ENCODE results near the gene PAMR1. TPM values are rescaled to one million over a fixed set of nuclear protein-coding genes. Genes with fewer than 3 reads are reported as not detected.

PAMR1 gene
- total RNA-seq, 1 experiment from 2014 or later: not detected

DNA sequence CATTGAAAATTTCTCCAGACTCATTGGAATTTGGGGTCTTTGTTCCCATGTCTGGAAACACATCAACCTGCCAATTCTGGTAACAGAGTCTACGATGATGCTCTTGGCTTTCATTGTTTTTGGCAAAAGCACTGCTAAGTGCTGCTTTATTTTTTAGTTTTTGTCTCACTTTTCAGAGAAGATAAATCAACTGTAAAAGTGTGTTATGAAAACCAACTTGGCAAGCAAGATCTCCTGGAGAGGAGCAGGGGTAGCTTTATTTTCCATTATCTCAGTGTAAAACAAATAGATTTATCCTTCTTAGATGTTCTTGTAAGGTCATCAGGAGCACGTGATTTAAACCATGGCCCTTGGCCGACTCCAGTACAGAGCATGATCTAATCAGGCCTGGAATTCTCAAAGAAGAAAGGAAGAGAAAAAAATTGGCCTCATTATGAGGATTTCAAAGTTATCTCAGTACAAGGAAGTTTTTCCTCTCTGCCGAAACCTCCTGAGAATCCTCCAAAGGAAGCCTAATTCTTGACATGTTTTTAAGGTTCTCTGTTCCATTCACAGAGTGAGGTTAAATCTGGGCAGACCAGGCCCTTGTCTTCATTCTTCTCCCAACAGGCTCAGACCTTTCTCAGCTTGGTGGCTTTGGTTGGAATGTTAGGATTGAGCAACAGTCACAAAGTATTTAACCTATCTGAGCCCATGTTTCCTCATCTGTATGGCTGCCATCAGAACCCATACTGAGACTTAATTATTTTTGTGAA, 16.4 kb upstream of the PAMR1 start:
- Mint-ChIP-seq H3K27ac (ENCODE audit: unreplicated experiment) (no peak overlapping the region), H3K4me1 (ENCODE audit: low read depth, unreplicated experiment) (no peaks in the 10 kb centered on the region), H3K4me3 (ENCODE audit: low read depth, unreplicated experiment) (no peak overlapping the region), H3K36me3 (ENCODE audit: insufficient read depth, unreplicated experiment) (no peaks in the 10 kb centered on the region), H3K27me3 (ENCODE audit: unreplicated experiment) (peaks cover 71% of the 10 kb centered on the region), H3K9me3 (ENCODE audit: low read depth, unreplicated experiment) (no peaks in the 10 kb centered on the region)
- DNase-seq: no peak
- BruUV-seq (replicated peaks): no TSS peak
- CTCF ChIA-PET: no interaction called here
- intact Hi-C loops (cut with micrococcal nuclease; ENCODE audit: unreplicated experiment): no loop called here
- no peak for TF ChIP-seq CTCF (IDR thresholded peaks at IDR 0.05; ENCODE audit: unreplicated experiment)

- intact Hi-C loops (cut with micrococcal nuclease; ENCODE audit: unreplicated experiment): no loop called here
These were observed 15.1 kb upstream of the PAMR1 start for GRCh38 chr11:35540526-35540925.

DNA sequence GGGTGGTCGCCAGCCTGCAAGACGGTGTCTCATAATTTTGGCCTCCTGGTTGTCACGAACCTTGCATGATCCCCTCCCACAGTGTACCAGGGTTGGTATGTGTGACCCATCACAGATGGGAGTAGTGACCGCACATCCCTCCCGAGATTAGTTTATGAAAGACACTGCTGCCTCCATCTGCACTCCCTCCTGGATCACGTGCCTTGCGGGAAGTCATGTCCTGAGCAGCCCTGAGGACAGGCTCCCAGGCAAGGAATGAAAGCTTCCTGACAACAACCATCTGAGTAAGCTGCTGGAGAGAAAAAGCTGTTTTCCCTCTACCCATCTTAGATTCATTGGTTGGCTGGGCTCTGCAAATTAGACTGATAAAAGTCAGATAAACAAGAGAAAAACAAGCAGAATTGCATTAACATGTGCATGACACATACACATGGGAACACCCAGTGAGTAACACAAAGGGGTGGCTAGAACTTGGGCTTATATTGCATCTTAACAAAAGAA, 14.4 kb upstream of the PAMR1 start:
- no peak for DNase-seq
- CTCF ChIA-PET: interaction anchor here (0.6 kb wide), 2 partner anchors 52 to 208 kb away, joined by 3 to 6 read pairs; no protein-coding TSS in a partner anchor
- H3K27me3 Mint-ChIP-seq (ENCODE audit: unreplicated experiment): peaks cover 77% of the 10 kb centered on the region
- no peaks in the 10 kb centered on the region for H3K9me3 Mint-ChIP-seq (ENCODE audit: low read depth, unreplicated experiment)
- no peak for TF ChIP-seq CTCF (IDR thresholded peaks at IDR 0.05; ENCODE audit: unreplicated experiment)
- H3K4me1 Mint-ChIP-seq (ENCODE audit: low read depth, unreplicated experiment): no peaks in the 10 kb centered on the region
- BruUV-seq (replicated peaks): no TSS peak
- no peaks in the 10 kb centered on the region for H3K36me3 Mint-ChIP-seq (ENCODE audit: insufficient read depth, unreplicated experiment)
- intact Hi-C loops (cut with micrococcal nuclease; ENCODE audit: unreplicated experiment): no loop called here
- no peak overlapping the region for H3K4me3 Mint-ChIP-seq (ENCODE audit: low read depth, unreplicated experiment)
- H3K27ac Mint-ChIP-seq (ENCODE audit: unreplicated experiment): no peak overlapping the region

More at GRCh38 chr11:35540526-35540925, 15.1 kb upstream of the PAMR1 start:
- Mint-ChIP-seq H3K9me3 (ENCODE audit: low read depth, unreplicated experiment) (no peaks in the 10 kb centered on the region), H3K27ac (ENCODE audit: unreplicated experiment) (no peak overlapping the region), H3K27me3 (ENCODE audit: unreplicated experiment) (peaks cover 71% of the 10 kb centered on the region), H3K4me3 (ENCODE audit: low read depth, unreplicated experiment) (no peak overlapping the region), H3K4me1 (ENCODE audit: low read depth, unreplicated experiment) (no peaks in the 10 kb centered on the region), H3K36me3 (ENCODE audit: insufficient read depth, unreplicated experiment) (no peaks in the 10 kb centered on the region)
- no TSS peak for BruUV-seq (replicated peaks)
- TF ChIP-seq CTCF (IDR thresholded peaks at IDR 0.05; ENCODE audit: unreplicated experiment): no peak
- CTCF ChIA-PET: interaction anchor here (0.6 kb wide), 2 partner anchors 53 to 207 kb away, joined by 3 to 6 read pairs; no protein-coding TSS in a partner anchor
- no peak for DNase-seq

GRCh38 chr11:35539256-35539655, 13.8 kb upstream of the PAMR1 start:
- no peaks in the 10 kb centered on the region for H3K9me3 Mint-ChIP-seq (ENCODE audit: low read depth, unreplicated experiment)
- intact Hi-C loops (cut with micrococcal nuclease; ENCODE audit: unreplicated experiment): no loop called here
- no peak for DNase-seq
- H3K4me3 Mint-ChIP-seq (ENCODE audit: low read depth, unreplicated experiment): no peak overlapping the region
- H3K27me3 Mint-ChIP-seq (ENCODE audit: unreplicated experiment): peaks cover 83% of the 10 kb centered on the region
- H3K4me1 Mint-ChIP-seq (ENCODE audit: low read depth, unreplicated experiment): no peaks in the 10 kb centered on the region
- H3K27ac Mint-ChIP-seq (ENCODE audit: unreplicated experiment): no peak overlapping the region
- H3K36me3 Mint-ChIP-seq (ENCODE audit: insufficient read depth, unreplicated experiment): no peaks in the 10 kb centered on the region
- CTCF ChIA-PET: no interaction called here
- TF ChIP-seq CTCF (IDR thresholded peaks at IDR 0.05; ENCODE audit: unreplicated experiment): no peak
- BruUV-seq (replicated peaks): no TSS peak

All from Calu3 (cell line).